NCI-H2196 treated with DMSO at 0.1 percent for 48 hours (cell line): Measurements from ENCODE around the gene HACD2.

ENCODE experiments used
- DNase-seq: peaks from one replicate; lab custom pipeline; 2025; ENCODE audit not compliant: unreplicated experiment; lab: John Stamatoyannopoulos, UW

Gene HACD2, protein sequence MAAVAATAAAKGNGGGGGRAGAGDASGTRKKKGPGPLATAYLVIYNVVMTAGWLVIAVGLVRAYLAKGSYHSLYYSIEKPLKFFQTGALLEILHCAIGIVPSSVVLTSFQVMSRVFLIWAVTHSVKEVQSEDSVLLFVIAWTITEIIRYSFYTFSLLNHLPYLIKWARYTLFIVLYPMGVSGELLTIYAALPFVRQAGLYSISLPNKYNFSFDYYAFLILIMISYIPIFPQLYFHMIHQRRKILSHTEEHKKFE

DNA sequence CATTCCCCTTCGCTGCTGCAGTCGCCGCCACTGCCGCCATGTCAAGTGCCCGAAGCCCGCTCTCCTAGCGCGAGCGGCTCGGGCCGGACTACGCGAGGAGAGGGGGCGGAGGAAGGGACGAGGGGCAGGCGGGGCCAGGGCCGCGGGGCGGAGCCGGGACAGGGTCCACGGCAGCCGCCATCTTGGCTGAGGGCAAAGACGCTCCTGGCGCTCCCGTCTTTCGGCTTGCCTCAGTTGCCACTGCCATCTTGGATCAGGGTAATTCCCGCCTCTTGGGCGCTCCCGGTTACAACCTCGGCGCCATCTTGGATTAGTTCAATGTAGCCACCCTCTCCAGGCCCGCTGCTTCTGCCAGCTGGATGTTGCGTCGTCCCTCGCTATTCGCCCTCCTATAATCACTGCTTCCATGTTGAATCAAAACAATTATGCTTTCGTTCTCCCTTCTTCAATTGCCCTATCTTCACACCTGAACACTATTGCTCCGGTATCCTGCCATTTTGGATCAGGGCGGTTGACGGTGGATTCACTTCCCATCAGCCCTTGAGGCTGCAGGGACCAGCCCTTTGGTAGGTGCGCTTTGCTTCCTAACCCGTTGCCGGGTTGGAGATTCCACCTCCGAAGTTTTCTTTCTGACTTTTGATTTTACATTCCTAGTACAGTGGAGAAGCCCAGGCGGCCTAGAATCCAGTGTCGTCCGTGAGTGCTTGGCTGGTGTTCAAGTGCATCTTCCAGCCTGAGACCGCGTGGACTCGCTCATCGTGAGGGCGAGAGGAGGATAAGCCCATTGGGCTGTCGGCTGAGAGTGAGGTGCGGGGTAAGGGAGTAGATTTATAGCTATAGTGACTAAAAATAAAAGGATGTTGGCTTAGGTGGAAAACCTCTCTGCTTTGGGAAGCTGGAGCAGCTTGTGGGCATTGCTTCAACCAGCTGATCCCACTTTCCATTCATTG, at the start of gene HACD2:
HACD2 (minus strand) TSS at position 66 of the 950 bp plus-strand sequence; CDS start at position 40, 26 bp downstream.
- peak; percentile 99 for DNase-seq

DNA sequence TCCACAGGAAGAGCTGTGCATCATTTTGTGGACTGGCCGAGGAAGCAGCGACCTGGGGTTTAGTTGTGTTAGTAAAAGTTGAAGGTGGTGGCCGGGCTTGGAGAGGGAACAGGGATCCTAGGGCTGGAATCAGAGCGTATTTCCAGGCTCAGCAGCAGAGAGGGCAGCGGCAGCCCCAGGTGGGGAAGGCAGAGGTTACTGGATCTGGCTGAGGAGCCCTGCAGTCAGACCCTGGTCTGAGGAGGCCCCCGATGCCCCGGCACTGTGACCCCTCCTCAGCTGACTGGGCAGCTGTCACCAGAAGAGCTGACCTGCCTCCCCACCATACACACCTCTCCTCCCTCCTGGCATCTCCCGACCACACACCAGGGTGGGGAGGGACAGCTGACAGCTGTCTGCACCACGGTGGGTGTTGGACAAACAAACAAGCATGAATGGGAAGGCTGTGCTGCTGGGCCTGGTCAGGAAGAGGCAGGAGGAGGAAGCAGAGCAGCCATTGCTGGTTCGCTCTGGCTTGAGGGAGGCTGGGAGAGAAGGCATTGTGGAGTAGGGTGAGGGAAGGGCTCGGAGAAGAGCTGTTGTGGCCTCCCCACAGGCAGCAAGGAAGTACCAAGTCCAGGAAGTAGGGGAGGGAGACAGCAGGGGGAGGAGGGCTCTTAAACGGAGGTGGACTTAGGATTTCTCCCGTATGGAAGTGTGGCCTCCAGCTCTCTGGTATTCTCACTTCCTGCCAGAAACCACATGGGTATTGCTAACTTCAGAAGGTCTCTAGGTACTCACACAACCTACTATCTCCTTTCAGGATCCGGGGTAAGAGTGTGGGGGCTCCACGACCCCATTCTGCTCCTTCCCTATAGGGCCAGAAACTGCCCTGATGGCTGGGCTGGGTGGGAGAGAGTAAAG, 49.5 kb upstream of the HACD2 start:
- no peak for DNase-seq

DNA sequence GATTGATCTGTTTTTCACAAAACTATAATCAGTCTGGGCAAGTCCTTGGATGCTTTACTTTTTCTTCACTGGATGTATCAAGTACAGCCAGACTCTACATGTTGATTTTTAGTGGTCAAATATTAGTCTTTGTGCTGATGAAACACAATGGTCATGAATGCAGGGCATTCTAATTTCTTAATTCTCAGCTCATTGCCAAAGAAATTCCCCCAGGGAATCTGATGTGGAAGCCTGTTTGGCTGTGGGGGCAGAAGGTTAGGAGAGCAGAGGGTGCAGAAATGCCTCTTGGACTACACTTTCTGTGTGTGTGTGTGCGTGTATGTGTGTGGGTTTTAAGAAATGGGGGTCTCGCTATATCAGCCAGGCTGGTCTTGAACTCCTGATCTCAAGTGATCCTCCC, 48.7 kb upstream of the HACD2 start:
- no peak for DNase-seq

DNA sequence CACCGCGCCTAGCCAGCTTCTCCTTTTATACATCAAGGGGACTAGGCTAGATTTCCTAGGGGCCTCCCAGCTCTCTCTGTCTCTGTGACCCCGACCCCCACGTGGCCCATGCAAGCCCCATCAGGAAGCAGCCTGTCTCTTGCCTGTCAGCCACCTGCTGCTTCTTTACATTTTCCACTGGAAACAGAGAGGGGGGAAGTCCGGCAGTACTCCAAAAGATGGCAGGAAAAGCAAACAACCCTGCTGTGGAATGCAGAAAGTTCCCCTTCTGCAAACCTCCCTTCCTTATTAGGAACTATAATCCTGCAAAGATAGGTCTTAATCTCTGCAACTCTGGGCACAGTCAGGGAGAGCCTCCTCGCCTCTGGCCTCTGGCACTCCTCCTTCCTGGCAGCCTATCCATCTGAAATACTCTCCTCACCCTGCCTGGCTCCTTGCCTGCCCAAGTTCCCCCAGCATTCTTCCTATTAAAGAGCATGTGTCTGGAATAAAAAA, 47.4 kb upstream of the HACD2 start:
- DNase-seq: no peak

DNA sequence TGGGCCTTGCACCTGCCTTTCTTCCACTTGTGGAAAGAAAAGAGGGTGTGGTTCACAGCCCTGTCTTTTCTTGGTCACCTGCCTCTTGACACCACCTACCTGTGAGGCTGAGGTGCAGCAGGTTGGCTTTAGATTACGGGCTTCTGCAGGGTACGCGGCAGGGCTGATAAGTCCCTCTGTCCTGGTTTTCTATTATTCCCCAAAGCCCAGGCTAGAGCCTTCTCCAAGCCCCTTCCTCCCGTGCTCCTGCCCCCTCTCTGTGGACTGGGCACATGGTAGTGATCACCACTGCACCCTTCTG, 44.8 kb upstream of the HACD2 start:
- no peak for DNase-seq

GRCh38 chr3:123628996-123629746, 44.3 kb upstream of the HACD2 start:
- no peak for DNase-seq

DNA sequence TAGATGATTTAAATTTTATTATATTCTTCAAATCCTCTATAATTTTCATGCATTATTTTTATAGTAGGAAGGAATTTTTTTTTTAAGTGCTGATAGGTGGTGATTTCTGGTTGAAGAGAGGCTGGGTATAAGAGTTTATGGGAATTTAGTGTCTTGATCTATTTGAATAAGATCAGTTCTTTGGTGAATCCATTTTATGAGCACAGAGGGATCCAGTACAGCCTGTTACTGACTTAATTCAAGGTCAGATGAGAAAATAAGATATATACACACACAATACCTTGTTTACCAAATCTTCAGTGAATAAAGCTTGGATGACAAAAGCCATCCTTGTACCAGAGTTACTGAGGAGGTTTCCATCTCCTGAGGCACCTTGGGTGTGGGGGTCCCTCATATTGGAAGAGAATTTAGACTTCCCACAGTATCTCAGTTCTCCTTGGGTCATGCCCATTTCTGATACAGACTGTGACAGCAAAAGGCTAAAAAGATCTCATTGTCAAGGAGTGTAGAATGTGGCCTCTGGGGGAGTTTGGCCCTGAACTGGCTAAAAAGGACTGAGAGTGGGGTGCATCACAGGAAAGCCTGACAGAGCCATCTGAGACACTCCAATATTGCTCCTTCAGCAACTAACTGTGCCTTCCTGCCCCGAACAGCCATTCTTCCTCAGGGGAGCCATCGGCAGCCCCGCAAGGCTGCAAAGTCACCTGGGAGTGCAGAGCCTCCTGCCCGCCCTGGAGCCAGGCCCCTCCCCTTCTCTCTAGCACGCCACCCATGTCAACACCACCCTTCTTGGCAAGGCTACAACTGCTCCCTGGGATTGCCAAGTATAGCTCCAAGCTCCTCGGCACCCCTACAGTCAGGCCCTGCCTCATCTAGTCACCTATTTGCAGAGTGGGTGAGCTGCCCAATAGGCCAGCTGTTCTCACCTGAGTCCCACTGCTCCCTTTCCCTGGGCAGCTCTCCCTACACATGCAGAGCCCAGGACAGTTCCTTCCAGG, 43.1 kb upstream of the HACD2 start:
- no peak for DNase-seq

GRCh38 chr3:123626881-123627280, 42.0 kb upstream of the HACD2 start:
- DNase-seq: no peak

DNA sequence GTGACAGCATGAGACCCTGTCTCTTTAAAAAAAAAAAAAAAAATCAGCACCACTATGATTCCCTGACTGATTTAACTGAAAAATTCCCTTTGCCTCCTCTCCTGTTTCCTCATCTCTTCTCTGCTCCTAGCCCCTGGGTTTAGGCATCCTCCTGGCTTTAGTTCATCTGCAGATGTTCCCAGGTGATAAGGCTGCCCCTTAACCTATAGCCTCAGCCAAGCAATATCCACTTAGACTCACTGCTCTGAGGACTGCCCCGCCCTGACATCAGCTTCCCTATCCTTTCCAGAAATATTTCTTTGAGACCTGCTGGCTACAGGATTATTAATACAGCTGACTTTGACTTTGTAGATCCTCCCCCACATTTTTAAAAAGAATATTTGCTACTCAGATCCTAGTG, 39.4 kb upstream of the HACD2 start:
- DNase-seq: no peak

DNA sequence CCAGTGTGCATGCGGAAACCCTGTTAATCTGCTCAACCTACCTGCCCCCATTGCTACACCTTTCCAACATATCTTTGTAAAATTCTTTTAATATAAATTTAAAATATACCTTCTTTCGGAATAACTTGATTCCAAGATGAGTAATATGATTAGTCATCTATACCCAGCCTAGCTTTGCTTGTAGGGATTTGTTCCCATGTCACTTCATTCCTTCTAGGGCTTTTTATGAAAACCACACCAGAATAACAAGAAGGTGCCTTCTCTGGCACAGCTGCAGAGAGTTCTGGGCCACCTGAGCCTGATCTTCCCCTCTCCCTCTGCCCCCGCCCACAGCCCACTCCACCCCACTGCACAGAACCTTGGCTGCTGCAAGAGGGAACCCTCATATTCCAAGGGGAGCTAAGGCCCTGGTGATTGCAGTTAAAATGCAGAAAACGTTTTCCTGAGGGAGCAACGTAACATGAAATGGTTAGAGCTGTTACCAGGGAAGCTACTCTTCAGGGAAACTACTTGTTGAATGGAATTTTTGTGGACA, 38.6 kb upstream of the HACD2 start:
- DNase-seq: no peak

- DNase-seq: no peak
These were observed 37.9 kb upstream of the HACD2 start for GRCh38 chr3:123622766-123623165.

GRCh38 chr3:123621850-123622189, 37.0 kb upstream of the HACD2 start:
- DNase-seq: no peak

GRCh38 chr3:123621186-123621849, 36.5 kb upstream of the HACD2 start:
- DNase-seq: no peak

DNA sequence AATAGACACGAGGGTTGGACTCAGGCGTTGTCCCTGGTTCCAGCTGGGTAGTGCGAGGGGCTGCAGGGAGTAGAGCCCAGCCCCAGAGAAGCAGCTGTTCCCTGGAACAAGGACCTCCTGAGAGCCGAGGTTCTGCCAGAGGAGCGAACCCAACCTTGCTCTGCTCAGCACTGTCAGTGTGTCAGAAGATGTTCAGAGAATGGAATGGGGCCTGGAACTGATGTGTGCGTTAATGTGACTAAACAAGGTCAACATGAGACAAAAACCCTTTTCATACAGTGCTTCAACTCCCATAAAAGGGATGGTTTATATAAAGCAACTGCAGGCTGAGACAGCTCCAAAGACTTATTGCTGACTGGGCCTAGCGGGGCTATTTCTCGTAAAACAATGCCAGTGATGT, 35.5 kb upstream of the HACD2 start:
- DNase-seq: no peak

DNA sequence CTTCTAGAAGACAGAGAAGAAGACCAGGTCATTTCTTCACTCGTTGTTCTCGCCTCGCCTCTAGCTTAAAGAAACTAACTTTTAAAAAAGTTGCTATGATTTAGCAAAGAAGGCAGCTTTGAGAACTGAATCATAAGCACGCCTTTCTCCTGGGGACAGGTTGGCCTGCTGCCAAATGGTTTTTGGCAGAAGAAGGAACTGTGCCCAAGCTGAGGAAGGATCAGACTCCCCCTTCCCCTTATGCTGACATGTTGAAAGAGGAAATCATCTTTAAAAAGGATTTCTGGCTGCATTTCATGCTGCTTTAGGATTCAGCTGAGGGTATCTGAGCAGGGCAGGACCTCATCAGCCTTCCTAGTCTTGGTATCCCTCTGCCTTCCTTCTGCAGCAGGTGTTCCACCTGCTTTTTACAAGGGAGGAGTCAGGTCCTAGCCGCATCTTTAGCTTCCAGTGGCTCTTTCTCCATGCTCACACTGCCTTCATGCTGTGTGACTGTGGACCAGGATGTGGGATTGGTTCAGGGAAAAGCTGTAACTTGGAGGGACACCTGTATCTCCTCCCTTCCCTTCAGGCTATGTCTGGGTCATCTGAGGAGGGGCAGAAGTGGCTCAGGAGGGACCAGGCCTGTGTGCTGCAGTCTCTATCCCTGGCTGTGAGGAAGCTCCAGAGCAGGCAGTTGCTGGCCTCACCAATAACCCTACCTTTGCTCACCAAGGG, 34.1 kb upstream of the HACD2 start:
- no peak for DNase-seq

- DNase-seq: no peak
These were observed 33.3 kb upstream of the HACD2 start for GRCh38 chr3:123618076-123618708.

- no peak for DNase-seq
These were observed 31.7 kb upstream of the HACD2 start for GRCh38 chr3:123616593-123616992.

- DNase-seq: no peak
These were observed 28.7 kb upstream of the HACD2 start for GRCh38 chr3:123613543-123613942.
